ENCODE measurements around the gene PPIH. TPM values are rescaled to one million over a fixed set of nuclear protein-coding genes. Genes with fewer than 3 reads are reported as not detected.
"Not testable (repeated sequence)": the region's sequence is repeated elsewhere in the genome, so short reads cannot be mapped to it uniquely, and the experiment has no call there.

Gene PPIH
- total RNA-seq (2014; rRNA removed; shearing (Covaris generic)): 187 and 202 TPM in 2 replicates

- DNase-seq (ENCODE audit: low read depth): peak; percentile 97
Observed at GRCh38 chr1:42657981-42658876, at the start of gene PPIH. Gene PPIH, plus strand, starts transcription at chr1:42658423. Its CDS starts 24 bp downstream, at chr1:42658447.

- no peak for DNase-seq (ENCODE audit: low read depth)
Observed at GRCh38 chr1:42613803-42614131, 44.5 kb upstream of the PPIH start.

GRCh38 chr1:42618866-42619265 is 39.4 kb upstream of the PPIH start:
- no peak for DNase-seq (ENCODE audit: low read depth)

GRCh38 chr1:42620307-42620706 is 37.9 kb upstream of the PPIH start:
- DNase-seq (ENCODE audit: low read depth): no peak

- DNase-seq (ENCODE audit: low read depth): not testable (repeated sequence)
Observed at GRCh38 chr1:42621180-42621579, 37.0 kb upstream of the PPIH start.

GRCh38 chr1:42627205-42627604 is 31.0 kb upstream of the PPIH start:
- DNase-seq (ENCODE audit: low read depth): not testable (repeated sequence)

- no peak for DNase-seq (ENCODE audit: low read depth)
Observed at GRCh38 chr1:42639116-42639515, 19.1 kb upstream of the PPIH start.

GRCh38 chr1:42646056-42646455 is 12.2 kb upstream of the PPIH start:
- peak; percentile 21 for DNase-seq (ENCODE audit: low read depth)

- peak; percentile 17 for DNase-seq (ENCODE audit: low read depth)
Observed at GRCh38 chr1:42657201-42657600, 1.0 kb upstream of the PPIH start.

- DNase-seq (ENCODE audit: low read depth): no peak
Observed at GRCh38 chr1:42658877-42659337, 684 bp downstream of the PPIH start.

GRCh38 chr1:42660907-42661500 is 2.8 kb downstream of the PPIH start:
- DNase-seq (ENCODE audit: low read depth): no peak

- DNase-seq (ENCODE audit: low read depth): no peak
Observed at GRCh38 chr1:42669936-42670335, 11.7 kb downstream of the PPIH start.

- no peak for DNase-seq (ENCODE audit: low read depth)
Observed at GRCh38 chr1:42670425-42670824, 12.2 kb downstream of the PPIH start.

- DNase-seq (ENCODE audit: low read depth): no peak
Observed at GRCh38 chr1:42674214-42674613, 16.0 kb downstream of the PPIH start.

- DNase-seq (ENCODE audit: low read depth): no peak
Observed at GRCh38 chr1:42674682-42675081, 16.5 kb downstream of the PPIH start.

GRCh38 chr1:42675467-42675866 is 17.2 kb downstream of the PPIH start:
- DNase-seq (ENCODE audit: low read depth): no peak

GRCh38 chr1:42676534-42677087 is 18.4 kb downstream of the PPIH start:
- no peak for DNase-seq (ENCODE audit: low read depth)

- no peak for DNase-seq (ENCODE audit: low read depth)
Observed at GRCh38 chr1:42679364-42679983, 21.3 kb downstream of the PPIH start.

GRCh38 chr1:42680055-42680454 is 21.8 kb downstream of the PPIH start:
- no peak for DNase-seq (ENCODE audit: low read depth)

GRCh38 chr1:42680921-42681683 is 22.9 kb downstream of the PPIH start:
- peak; percentile 10 for DNase-seq (ENCODE audit: low read depth)

- DNase-seq (ENCODE audit: low read depth): peak; percentile 98
Observed at GRCh38 chr1:42681741-42682483, 23.7 kb downstream of the PPIH start, which contains the start of gene YBX1. Gene YBX1, plus strand, starts transcription at chr1:42682418. Its CDS starts 148 bp downstream, at chr1:42682566.

Data from Daoy (cell line).